ENCODE results near the gene FCAMR. TPM values are rescaled to one million over a fixed set of nuclear protein-coding genes. Genes with fewer than 3 reads are reported as not detected.

FCAMR gene
- total RNA-seq, 1 donor from 2014 or later: 0.60 TPM

DNA sequence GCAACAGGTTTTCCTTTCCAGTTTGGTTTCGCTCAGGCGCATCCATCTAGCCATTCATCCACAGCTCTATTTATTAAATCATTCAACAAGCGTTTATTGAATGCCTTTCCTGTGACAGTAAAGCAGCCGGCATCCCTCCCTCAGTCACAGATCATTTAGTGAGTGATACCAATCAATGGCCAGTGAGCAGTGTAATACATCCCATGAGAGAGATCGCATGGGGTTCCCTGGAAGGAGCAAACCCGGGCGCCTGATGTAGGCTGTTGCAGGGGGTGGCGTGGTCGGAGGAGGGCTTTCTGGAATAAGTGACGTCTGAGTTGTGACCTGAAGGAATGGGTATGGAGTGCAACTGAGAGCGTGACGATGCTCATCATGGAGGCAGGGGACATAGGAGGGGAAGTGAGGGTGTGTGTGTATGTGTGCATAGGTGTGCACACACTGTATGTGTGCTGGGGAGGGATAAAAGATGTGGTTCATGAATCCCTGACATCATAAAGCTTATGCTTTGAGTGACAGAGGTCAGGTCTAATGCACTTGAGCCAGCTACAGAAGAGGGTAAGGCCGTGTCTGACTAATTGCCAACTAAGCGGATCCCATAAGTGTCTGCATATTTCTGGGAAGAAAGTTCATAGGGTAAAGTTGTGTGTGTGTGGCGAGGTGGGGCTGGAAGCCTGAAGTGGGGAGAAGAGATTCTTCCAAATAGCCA lies 55.1 kb downstream of the FCAMR start:
- no peak for DNase-seq (ENCODE audit: low spot score)
- no peak for ATAC-seq

DNA sequence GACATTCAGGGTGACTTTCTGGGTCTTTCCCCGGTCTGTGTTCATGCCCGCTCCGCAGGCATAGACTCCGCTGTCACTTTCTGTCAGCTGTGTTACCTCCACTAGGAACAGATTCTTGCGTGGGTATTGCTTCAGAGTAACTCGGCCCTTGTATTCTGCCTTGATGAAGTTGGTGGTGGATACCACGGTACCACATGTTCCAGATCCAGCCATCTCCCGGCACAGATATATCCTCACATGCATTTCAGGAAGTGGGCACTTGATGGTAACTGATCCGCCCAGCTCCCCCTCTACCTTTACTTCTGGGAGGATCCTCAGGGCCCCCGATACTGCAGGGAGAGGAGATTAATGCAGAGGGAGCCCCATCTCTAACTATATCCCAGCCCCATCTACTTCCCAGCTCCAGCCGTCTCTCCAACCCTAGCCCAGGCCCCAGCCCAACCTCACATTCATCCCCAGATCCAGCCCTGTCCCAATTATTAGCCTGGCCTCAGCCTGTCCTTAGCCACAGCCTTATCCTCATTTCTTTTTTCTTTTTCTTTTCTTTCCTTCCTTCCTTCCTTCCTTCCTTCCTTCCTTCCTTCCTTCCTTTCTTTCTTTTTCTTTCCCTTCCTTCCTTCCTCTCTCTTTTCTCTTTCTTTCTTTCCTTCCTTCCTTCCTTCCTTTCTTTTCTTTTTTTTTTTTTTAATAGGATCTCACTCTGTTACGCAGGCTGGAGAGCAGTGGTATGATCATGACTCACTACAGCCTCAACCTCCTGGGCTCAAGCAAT lies 56.3 kb downstream of the FCAMR start:
- no peak for ATAC-seq

DNA sequence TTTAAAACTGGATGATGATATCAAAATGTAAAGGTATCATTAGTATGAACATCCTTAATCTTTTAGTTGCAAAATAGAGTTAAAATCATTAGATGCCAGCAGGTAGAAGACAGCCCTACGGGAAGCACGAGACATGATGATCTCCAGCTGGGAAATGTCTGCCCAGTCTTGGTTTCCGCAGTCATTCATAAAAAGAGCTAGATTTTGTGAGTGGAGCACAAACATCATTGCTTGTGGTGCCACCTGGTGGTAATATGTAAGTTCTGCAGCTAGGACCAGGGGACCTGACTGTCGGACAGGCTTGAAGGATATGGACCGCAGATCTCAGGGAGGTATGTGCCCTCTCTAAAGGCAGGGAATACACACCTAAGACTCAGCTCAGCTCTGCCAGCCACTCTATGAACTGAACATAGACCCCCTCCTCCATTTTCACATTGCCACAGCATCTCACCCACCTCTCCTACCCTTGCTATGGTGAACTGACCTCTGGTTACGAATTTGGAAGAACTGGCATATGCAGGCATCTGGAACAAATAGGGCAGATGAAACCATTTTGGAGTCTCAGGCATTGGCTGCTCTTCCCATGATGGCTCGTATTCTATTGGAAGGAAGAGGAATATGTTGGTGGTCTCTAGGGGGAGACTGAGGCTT lies 57.7 kb downstream of the FCAMR start:
- DNase-seq (ENCODE audit: low spot score) (peak; percentile 69), ATAC-seq (peak; percentile 81)

More for the DNA sequence above, 56.3 kb downstream of the FCAMR start:
- DNase-seq (ENCODE audit: low spot score): no peak

DNA sequence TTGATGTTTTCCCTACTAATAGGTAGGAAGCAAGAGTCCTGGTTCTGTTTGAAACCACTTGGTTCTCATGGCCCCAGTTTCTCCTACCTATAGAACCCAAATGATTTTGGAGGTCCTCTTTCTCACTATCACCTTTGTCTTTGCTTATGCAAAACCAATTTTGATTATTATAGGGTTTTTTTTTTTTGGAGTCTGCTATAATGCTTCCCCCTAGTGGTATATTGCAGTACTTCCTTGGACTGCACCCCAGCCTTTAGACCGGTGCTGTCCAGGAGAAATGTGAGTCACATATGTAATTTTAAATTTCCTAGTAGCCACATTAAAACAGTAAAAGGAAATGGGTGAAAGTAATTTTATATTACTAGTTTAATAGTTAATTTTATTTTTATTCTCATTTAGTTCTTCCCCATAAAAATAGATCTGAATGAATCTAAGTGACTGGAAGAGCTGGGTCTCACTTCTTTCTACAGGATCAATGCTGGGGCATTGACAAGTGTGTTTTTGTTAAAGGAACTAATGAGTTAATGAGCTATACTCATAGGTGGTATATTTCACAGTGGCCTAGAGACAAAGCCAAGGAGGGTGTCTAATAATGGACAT lies 59.1 kb downstream of the FCAMR start:
- peak; percentile 42 for ATAC-seq
- no peak for DNase-seq (ENCODE audit: low spot score)

DNA sequence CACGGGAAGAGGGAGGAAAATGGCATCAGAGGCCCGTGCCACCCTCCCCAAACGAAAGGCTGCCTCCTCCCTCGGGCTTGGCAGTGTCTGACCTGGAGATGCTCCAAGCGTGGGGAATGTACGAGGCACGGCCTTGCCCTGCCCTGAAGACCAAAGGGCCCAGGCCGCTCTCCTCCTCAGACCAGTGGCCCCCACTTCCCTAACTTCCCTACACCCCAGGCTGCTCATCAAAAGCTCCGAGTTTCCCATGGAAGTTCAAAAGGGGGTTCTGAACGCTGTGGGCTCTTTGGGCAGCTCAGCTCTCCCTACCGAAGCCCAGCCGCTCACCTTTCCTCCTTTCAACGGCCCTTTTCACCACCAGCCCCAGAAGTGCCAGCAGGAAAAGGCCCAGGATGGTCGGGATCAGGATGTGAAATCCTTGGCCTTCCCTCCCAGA lies 60.4 kb downstream of the FCAMR start:
- ATAC-seq: peak; percentile 49
- DNase-seq (ENCODE audit: low spot score): peak; percentile 54

DNA sequence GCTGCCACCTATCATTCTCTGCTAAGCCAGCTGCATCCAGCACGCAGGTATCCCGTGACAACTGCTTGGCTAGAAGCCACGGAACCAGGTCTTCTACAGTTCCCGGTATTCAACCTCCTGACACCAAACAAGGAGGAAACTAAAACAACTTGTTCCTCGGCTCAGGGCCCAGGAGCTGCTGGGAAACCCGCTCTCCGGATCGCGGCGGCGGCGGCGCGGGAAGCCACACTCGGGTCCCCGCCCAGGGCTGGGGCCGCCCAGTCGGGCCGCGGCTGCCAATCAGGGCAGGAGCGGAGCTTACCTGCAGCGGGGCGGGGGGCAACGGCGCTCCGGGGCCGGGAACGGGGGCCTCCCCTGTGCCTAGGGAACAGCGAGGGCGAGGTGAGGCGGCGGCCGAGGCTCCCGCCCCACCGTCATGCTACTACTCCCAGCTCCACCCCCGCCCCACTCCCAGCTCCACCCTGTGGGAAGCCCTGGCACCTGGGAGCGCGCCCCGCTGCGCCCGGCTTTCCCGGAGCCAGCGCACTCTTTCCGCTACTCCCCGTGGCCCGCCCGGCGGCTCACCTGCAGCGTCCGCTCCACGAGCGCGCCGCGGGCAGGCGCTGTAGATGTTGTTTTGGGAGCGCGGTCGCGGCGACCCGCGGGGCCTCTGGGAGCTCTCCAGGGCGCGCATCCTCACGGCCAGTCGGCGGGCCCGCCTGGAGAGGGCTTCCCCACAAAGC lies 60.9 kb downstream of the FCAMR start:
- DNase-seq (ENCODE audit: low spot score) (peak; percentile 75), ATAC-seq (peak; percentile 70)

DNA sequence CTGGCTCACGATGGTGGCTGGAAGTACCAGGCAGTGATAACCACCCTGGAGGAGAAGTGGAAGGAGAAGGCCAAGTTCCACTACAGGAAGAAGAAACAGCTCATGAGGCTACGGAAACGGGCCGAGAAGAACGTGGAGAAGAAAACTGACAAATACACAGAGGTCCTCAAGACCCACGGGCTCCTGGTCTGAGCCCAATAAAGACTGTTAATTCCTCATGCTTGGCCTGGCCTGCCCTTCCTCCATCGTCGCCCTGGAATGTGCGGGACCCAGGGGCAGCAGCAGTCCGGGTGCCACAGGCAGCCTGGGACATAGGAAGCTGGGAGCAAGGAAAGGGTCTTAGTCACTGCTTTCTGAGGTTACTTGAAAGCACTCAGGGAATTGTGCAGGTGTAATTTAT lies 62.2 kb downstream of the FCAMR start:
- ATAC-seq (no peak), DNase-seq (ENCODE audit: low spot score) (no peak)

Other genes starting within 250 kb of the FCAMR start
- not detected for gene IL19, start 199.7 kb downstream of the FCAMR start, total RNA-seq
- gene IL10, start 198.0 kb downstream of the FCAMR start, total RNA-seq: 0.18 TPM
- not detected for gene IL20, start 104.8 kb downstream of the FCAMR start, total RNA-seq
- gene IL24, start 73.0 kb downstream of the FCAMR start, total RNA-seq: not detected
- gene FCMR, start 48.5 kb downstream of the FCAMR start, total RNA-seq: 1.3 TPM
- 23.3 TPM for gene PIGR, start 24.0 kb downstream of the FCAMR start, total RNA-seq
- 0.55 TPM for gene C1orf116, start 62.3 kb upstream of the FCAMR start, total RNA-seq
- 3.0 TPM for gene YOD1, start 80.7 kb upstream of the FCAMR start, total RNA-seq
- 4.1 TPM for gene PFKFB2, start 82.8 kb upstream of the FCAMR start, total RNA-seq
- gene C4BPB, start 118.4 kb upstream of the FCAMR start, total RNA-seq: 223 TPM
- 792 TPM for gene C4BPA, start 133.8 kb upstream of the FCAMR start, total RNA-seq

All from left lobe of liver (tissue), 2 donors.